K562 (cell line): ENCODE data around the gene PDZD2.
"Not testable (repeated sequence)": the region's sequence is repeated elsewhere in the genome, so short reads cannot be mapped to it uniquely, and the experiment has no call there.

Source experiments
- CTCF ChIP-seq, 3 experiments: IDR thresholded peaks in 2 of 3; conservative IDR thresholded peaks in 1 of 3; 2 replicates each; pipeline ENCODE4 v1.5.1; 2011 to 2012; ENCODE audit warnings: low read length in 3 of 3, mild to moderate bottlenecking in 3 of 3, control low read depth in 2 of 3, improper control_type of control experiment in 1 of 3, inconsistent platforms in 1 of 3, low read depth in 1 of 3, mixed read lengths in 1 of 3, moderate library complexity in 1 of 3; ENCODE audit not compliant: insufficient read depth in 2 of 3
- EZH2 ChIP-seq: IDR thresholded peaks from 2 replicates; pipeline ENCODE4 v1.6.1; 2012; ENCODE audit warnings: low read depth, mild to moderate bottlenecking, inconsistent platforms, low read length, borderline replicate concordance
- HMGXB4 ChIP-seq: sonication (generic); formaldehyde crosslinking; IDR thresholded peaks from 2 replicates; pipeline ENCODE4 v1.8.1; 2023; ENCODE audit warnings: mild to moderate bottlenecking, missing genetic modification reagents
- MXI1 ChIP-seq: IDR thresholded peaks from 2 replicates; pipeline ENCODE4 v1.6.1; 2011; ENCODE audit warnings: low read depth, mild to moderate bottlenecking, improper control_type of control experiment, low read length
- POLR2A ChIP-seq: fragments of 450-650 bp; conservative IDR thresholded peaks from 2 replicates; pipeline ENCODE4 v1.6.1; 2016
- POLR2AphosphoS5 ChIP-seq: IDR thresholded peaks from 2 replicates; pipeline ENCODE4 v1.6.1; 2011; ENCODE audit warnings: mild to moderate bottlenecking, low read depth, low read length, moderate library complexity; ENCODE audit not compliant: control insufficient read depth, insufficient read depth
- PREB ChIP-seq: sonication (generic); formaldehyde crosslinking; IDR thresholded peaks from 2 replicates; pipeline ENCODE4 v1.8.1; 2023; ENCODE audit warnings: mild to moderate bottlenecking, missing genetic modification reagents
- ZBTB2 ChIP-seq: fragments of 450-650 bp; IDR thresholded peaks from 2 replicates; pipeline ENCODE4 v1.6.1; 2016; ENCODE audit warnings: antibody characterized with exemption

- TF ChIP-seq POLR2AphosphoS5; HMGXB4 (CRISPR knock-in tag); CTCF (IDR thresholded peaks at IDR 0.05 in 2 of 3, conservative IDR thresholded peaks at IDR 0.05 in 1 of 3; ENCODE audit: insufficient read depth in 2 of 3, low read depth in 1 of 3, low read length in 3 of 3); POLR2A; ZBTB2; EZH2; PREB; MXI1: not testable (repeated sequence)
Observed at GRCh38 chr5:31732821-31733220, 93.9 kb downstream of the PDZD2 start.
